ENCODE data around the gene INPP5D.
"Not testable (repeated sequence)": the region's sequence is repeated elsewhere in the genome, so short reads cannot be mapped to it uniquely, and the experiment has no call there.

INPP5D gene

GRCh38 chr2:233059797-233060500, at the start of gene INPP5D:
Gene INPP5D (plus strand): TSS chr2:233060342. CDS start chr2:233060479, 137 bp downstream.
- peak in 1 of 2 donors; percentile 49 for DNase-seq (ENCODE audit: low read depth in 2 of 2)

GRCh38 chr2:233010569-233011267, 49.4 kb upstream of the INPP5D start:
- DNase-seq (ENCODE audit: low read depth in 2 of 2), result no peak

- DNase-seq (ENCODE audit: low read depth in 2 of 2), result no peak
These were observed 48.9 kb upstream of the INPP5D start for GRCh38 chr2:233011268-233011650.

- DNase-seq (ENCODE audit: low read depth in 2 of 2), result no peak
These were observed 48.4 kb upstream of the INPP5D start for GRCh38 chr2:233011702-233012131.

GRCh38 chr2:233012301-233012971, 47.7 kb upstream of the INPP5D start:
- no peak for DNase-seq (ENCODE audit: low read depth in 2 of 2)

DNA sequence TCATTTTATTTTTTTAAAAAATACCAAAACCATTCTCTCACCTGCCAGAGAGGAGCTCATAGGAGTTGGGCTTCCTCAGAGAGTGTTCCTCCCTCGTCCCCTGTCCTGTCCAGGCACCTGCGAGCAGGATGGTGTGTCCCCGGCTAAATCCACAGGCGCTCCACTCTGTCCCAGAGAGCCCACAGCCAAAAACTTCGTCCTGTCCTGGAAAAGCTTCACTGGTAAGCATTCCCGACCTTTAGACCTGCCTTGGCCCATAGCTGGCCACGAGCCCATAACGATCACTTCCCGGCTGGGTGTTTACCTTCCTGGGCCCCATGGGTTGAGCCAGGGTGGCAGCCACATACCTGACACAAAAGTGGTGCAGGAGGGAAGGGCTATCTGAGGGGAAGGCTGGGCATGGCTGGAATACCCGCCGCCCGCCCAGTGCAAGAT, 47.1 kb upstream of the INPP5D start, which contains the start of gene NGEF:
NGEF (minus strand) TSS at position 230 of the 435 bp plus-strand sequence. CDS start 38,366 bp downstream, outside the sequence.
- DNase-seq (ENCODE audit: low read depth in 2 of 2), result no peak

- no peak for DNase-seq (ENCODE audit: low read depth in 2 of 2)
These were observed 46.5 kb upstream of the INPP5D start for GRCh38 chr2:233013650-233014049.

DNA sequence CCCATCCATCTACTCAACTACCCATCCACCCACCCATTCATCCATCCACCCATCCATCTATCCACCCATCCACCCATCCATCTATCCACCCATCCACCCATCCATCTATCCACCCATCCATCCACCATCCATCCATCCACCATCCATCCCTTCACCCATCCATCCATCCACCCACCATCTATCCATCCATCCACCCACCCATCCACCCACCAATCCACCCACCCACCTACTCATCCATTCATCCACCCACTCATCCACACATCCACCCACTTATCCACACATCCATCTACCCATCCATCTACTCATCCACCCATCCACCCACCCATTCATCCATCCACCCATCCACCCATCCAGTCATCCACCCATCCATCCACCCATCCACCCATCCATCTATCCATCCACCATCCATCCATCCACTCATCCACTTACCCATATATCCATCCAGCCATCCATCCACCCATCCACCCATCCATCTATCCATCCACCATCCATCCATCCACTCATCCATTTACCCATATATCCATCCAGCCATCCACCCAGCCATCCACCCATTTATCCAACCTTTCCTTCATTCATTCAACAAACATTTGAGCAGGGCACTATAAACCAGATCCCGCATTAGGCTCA, 45.0 kb upstream of the INPP5D start:
- DNase-seq (ENCODE audit: low read depth in 2 of 2), result no peak

DNA sequence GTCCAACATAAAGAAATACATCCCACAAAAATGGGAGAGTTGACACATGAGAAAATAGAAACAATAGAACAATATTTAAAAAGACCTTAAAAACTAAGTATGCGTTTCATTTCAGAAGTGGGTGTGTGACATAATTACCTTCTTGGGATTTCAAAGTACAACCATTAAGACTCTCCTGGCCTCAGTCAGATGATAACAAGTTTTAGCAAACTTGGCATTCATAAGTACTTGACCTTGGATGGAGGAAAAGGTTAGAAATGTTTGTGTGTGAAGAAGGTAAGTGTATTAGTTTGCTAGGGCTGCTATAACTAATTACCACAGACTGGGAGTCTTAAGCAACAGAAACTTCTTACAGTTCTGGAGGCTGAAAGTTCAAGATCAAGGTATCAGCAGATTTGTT, 42.2 kb upstream of the INPP5D start:
- DNase-seq (ENCODE audit: low read depth in 2 of 2), result no peak

- not testable (repeated sequence) for DNase-seq (ENCODE audit: low read depth in 2 of 2)
These were observed 40.5 kb upstream of the INPP5D start for GRCh38 chr2:233019610-233020009.

DNA sequence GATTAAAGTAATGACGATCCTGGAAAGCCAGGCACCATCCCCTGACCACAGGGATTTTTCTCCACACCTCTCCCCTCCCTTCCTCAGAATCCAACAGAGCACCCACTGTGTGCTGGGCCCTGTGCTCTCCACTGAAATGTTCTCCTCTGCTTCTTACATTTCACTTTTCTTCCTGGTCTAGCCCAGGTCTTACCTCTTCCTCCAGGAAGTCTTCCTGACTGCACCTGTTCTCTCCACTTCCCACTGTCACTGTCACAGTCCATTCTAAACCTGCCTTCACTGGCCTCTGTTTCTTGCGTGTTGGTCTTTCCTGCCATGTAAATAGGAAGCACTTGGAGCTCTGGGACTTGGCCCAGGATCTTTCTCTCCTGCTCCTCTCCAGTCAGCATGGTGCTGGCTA, 39.7 kb upstream of the INPP5D start:
- DNase-seq (ENCODE audit: low read depth in 2 of 2), result no peak

- DNase-seq (ENCODE audit: low read depth in 2 of 2), result no peak
These were observed 38.4 kb upstream of the INPP5D start for GRCh38 chr2:233021771-233022170.

GRCh38 chr2:233022561-233022960, 37.6 kb upstream of the INPP5D start:
- no peak for DNase-seq (ENCODE audit: low read depth in 2 of 2)

GRCh38 chr2:233023007-233023760, 37.0 kb upstream of the INPP5D start:
- no peak for DNase-seq (ENCODE audit: low read depth in 2 of 2)

GRCh38 chr2:233023761-233024410, 36.3 kb upstream of the INPP5D start:
- DNase-seq (ENCODE audit: low read depth in 2 of 2), result no peak

DNA sequence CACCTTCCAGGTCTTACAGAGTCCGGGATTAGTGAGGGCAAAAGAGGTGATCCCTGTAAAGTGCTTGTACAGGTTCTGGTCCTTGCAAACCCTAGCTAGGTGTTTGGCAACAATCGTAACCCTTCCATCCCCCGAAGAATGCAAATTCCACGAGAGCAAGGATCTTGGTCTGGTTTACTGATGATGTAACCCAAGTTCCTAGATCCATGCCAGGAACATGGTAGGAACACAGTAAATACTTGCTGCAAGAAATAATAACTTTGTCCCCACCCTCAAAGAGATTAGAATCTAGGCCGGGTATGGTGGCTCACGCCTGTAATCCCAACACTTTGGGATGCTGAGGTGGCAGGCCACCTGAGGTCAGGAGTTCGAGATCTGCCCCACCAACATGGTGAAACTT, 34.4 kb upstream of the INPP5D start:
- no peak for DNase-seq (ENCODE audit: low read depth in 2 of 2)

DNA sequence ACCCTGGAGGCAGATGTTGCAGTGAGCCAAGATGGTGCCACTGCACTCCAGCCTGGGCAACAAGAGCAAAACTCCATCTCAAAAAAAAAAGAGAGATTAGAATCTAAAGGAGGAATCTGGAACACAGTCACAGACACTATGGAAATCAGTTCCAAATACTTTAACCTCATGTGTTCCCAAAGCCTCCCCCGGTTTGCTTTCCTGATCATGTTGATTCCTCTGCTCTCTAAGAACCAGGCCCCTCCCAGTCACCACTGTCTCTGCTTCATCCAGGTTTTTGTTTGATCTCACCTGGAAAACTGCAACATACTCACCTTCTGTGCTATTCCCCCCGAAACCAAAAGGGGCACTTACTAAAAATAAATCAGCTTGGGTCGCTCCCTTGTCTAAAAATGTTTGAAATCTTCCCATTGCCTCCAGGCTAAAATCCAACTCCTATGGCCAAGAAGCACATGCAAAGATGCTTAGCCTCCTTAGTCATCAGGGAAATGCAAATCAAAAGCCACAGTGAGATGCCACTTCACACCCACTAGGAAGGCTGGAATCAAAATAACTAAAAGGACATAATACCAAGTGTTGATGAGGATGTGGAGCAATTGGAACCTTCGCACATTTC, 33.8 kb upstream of the INPP5D start:
- DNase-seq (ENCODE audit: low read depth in 2 of 2), result no peak

- no peak for DNase-seq (ENCODE audit: low read depth in 2 of 2)
These were observed 30.8 kb upstream of the INPP5D start for GRCh38 chr2:233029321-233029720.

GRCh38 chr2:233031556-233032500, 28.3 kb upstream of the INPP5D start:
- no peak for DNase-seq (ENCODE audit: low read depth in 2 of 2)
